HFFc6 (cell line): Measurements from ENCODE around the gene WIPF2. TPM values are rescaled to one million over a fixed set of nuclear protein-coding genes. Genes with fewer than 3 reads are reported as not detected.
"Not testable (repeated sequence)": the region's sequence is repeated elsewhere in the genome, so short reads cannot be mapped to it uniquely, and the experiment has no call there.

Source experiments
- DNase-seq: peaks from one replicate; pipeline ENCODE4 v3.0.0-alpha.2; 2018
- H3K27ac Mint-ChIP-seq: 2 replicates; pipeline ENCODE4 v1.8.0; 2020; ENCODE audit warnings: mild to moderate bottlenecking, mixed read lengths
- H3K27me3 Mint-ChIP-seq: 2 replicates; pipeline ENCODE4 v1.8.0; 2021; ENCODE audit warnings: mild to moderate bottlenecking, moderate library complexity, mixed read lengths; ENCODE audit not compliant: insufficient read depth
- H3K36me3 Mint-ChIP-seq: 2 replicates; pipeline ENCODE4 v1.8.0; 2021; ENCODE audit warnings: low read depth, mixed read lengths
- H3K4me1 Mint-ChIP-seq: 2 replicates; pipeline ENCODE4 v1.8.0; 2020; ENCODE audit warnings: low read depth, mixed read lengths
- H3K4me3 Mint-ChIP-seq: 2 replicates; pipeline ENCODE4 v1.8.0; 2020; ENCODE audit warnings: mild to moderate bottlenecking, moderate library complexity, mixed read lengths
- H3K9me3 Mint-ChIP-seq: 2 replicates; pipeline ENCODE4 v1.8.0; 2020; ENCODE audit warnings: mild to moderate bottlenecking, mixed read lengths
- CTCF ChIP-seq: fragments of 200-600 bp; sonication (generic); IDR thresholded peaks from 2 replicates; pipeline ENCODE4 v1.5.0; 2021; ENCODE audit warnings: antibody characterized with exemption, mild to moderate bottlenecking
- total RNA-seq, 6 experiments: library from RNA; stranded (reverse); fragmentation: NEBNext Ultra II Directional; extraction: Animal tissue kit (Norgen Biotek cat#: 25700); gene quantifications; 2 replicates in 1 of 6; 3 replicates in 5 of 6; pipeline ENCODE4 v1.2.3, GENCODE V29; 2021

WIPF2 gene
- total RNA-seq, 6 experiments from 2014 or later: 24.8 to 33.5 (median 29.8) TPM

- H3K4me1 Mint-ChIP-seq: peaks cover 17% of the 10 kb centered on the region; the same call in 1 of the 2 replicates
- H3K4me3 Mint-ChIP-seq: no peak overlapping the region
- DNase-seq: no peak
- peaks cover 3% of the 10 kb centered on the region for H3K27me3 Mint-ChIP-seq
- no peak overlapping the region for H3K27ac Mint-ChIP-seq
- TF ChIP-seq CTCF: no peak
- no peaks in the 10 kb centered on the region; the same call in 1 of the 2 replicates for H3K9me3 Mint-ChIP-seq
- no peaks in the 10 kb centered on the region for H3K36me3 Mint-ChIP-seq
Observed at GRCh38 chr17:40192961-40193360, 26.1 kb upstream of the WIPF2 start.

GRCh38 chr17:40194821-40195220 is 24.3 kb upstream of the WIPF2 start:
- no peaks in the 10 kb centered on the region for H3K36me3 Mint-ChIP-seq
- H3K4me3 Mint-ChIP-seq: no peak overlapping the region
- H3K4me1 Mint-ChIP-seq: peaks cover 17% of the 10 kb centered on the region; the same call in 1 of the 2 replicates
- no peak for DNase-seq
- H3K27ac Mint-ChIP-seq: no peak overlapping the region
- peaks cover 3% of the 10 kb centered on the region for H3K27me3 Mint-ChIP-seq
- H3K9me3 Mint-ChIP-seq: no peaks in the 10 kb centered on the region; the same call in 1 of the 2 replicates
- no peak for TF ChIP-seq CTCF

- H3K36me3 Mint-ChIP-seq: no peaks in the 10 kb centered on the region
- peaks cover 14% of the 10 kb centered on the region for H3K4me1 Mint-ChIP-seq
- H3K27ac Mint-ChIP-seq: no peak overlapping the region
- no peak overlapping the region for H3K4me3 Mint-ChIP-seq
- peaks cover 3% of the 10 kb centered on the region for H3K27me3 Mint-ChIP-seq
- no peaks in the 10 kb centered on the region; the same call in 1 of the 2 replicates for H3K9me3 Mint-ChIP-seq
- no peak for DNase-seq
- TF ChIP-seq CTCF: no peak
Observed at GRCh38 chr17:40197550-40197949, 21.6 kb upstream of the WIPF2 start.

- not testable (repeated sequence) for H3K4me3 Mint-ChIP-seq, H3K9me3 Mint-ChIP-seq, H3K36me3 Mint-ChIP-seq, DNase-seq, H3K27me3 Mint-ChIP-seq, H3K27ac Mint-ChIP-seq
- H3K4me1 Mint-ChIP-seq: peaks cover 14% of the 10 kb centered on the region
Observed at GRCh38 chr17:40197965-40198456, 21.1 kb upstream of the WIPF2 start.

- Mint-ChIP-seq H3K36me3 (no peaks in the 10 kb centered on the region), H3K27ac (no peak overlapping the region), H3K27me3 (peaks cover 3% of the 10 kb centered on the region), H3K4me1 (peaks cover 14% of the 10 kb centered on the region), H3K9me3 (no peaks in the 10 kb centered on the region; the same call in 1 of the 2 replicates), H3K4me3 (no peak overlapping the region)
- DNase-seq: no peak
- no peak for TF ChIP-seq CTCF
Observed at GRCh38 chr17:40198576-40198975, 20.5 kb upstream of the WIPF2 start.

- no peak for TF ChIP-seq CTCF
- H3K4me3 Mint-ChIP-seq: no peak overlapping the region
- H3K27me3 Mint-ChIP-seq: peaks cover 2% of the 10 kb centered on the region
- H3K27ac Mint-ChIP-seq: no peak overlapping the region
- no peak for DNase-seq
- H3K9me3 Mint-ChIP-seq: no peaks in the 10 kb centered on the region; the same call in 1 of the 2 replicates
- H3K36me3 Mint-ChIP-seq: no peaks in the 10 kb centered on the region
- peaks cover 16% of the 10 kb centered on the region for H3K4me1 Mint-ChIP-seq
Observed at GRCh38 chr17:40203131-40203530, 16.0 kb upstream of the WIPF2 start.

GRCh38 chr17:40206193-40206592 is 12.9 kb upstream of the WIPF2 start:
- H3K36me3 Mint-ChIP-seq, H3K27me3 Mint-ChIP-seq, DNase-seq, H3K9me3 Mint-ChIP-seq, H3K4me3 Mint-ChIP-seq, H3K27ac Mint-ChIP-seq: not testable (repeated sequence)
- H3K4me1 Mint-ChIP-seq: peaks cover 37% of the 10 kb centered on the region
